AG04450 (cell line): Measurements from ENCODE around the gene GSE1. TPM values are rescaled to one million over a fixed set of nuclear protein-coding genes. Genes with fewer than 3 reads are reported as not detected.

ENCODE experiments used
- CTCF ChIA-PET: fragments of 300-600, 350-600 bp; formaldehyde crosslinking; extraction: SDS; loops from one replicate; lab custom pipeline; 2022; ENCODE audit warnings: antibody characterized with exemption, inconsistent platforms; lab: Charles Lee
- POLR2A ChIA-PET: fragments of 350-600 bp; formaldehyde crosslinking; extraction: SDS; loops from one replicate; lab custom pipeline; 2021; ENCODE audit warnings: antibody characterized with exemption, inconsistent platforms; lab: Yijun Ruan, JAX
- DNase-seq: peaks from one replicate; pipeline ENCODE4 v3.0.0-alpha.2; 2011; ENCODE audit warnings: low read depth, low spot score
- H3K27ac ChIP-seq: one replicate; pipeline ENCODE4 v1.5.1; 2012; ENCODE audit warnings: low read depth, low read length, control low read depth
- H3K27me3 ChIP-seq: one replicate; pipeline ENCODE4 v1.6.0; 2012; ENCODE audit warnings: low read length; ENCODE audit not compliant: control insufficient read depth, insufficient read depth
- H3K4me3 ChIP-seq: 2 replicates; pipeline ENCODE4 v1.5.1; 2011; ENCODE audit warnings: mild to moderate bottlenecking, low read depth, low read length, control low read depth
- H3K9me3 ChIP-seq: 2 replicates; pipeline ENCODE4 v1.5.1; 2012; ENCODE audit warnings: low read length; ENCODE audit not compliant: control insufficient read depth, insufficient read depth
- CTCF ChIP-seq: IDR thresholded peaks from 2 replicates; pipeline ENCODE4 v1.5.1; 2011; ENCODE audit warnings: low read depth, low read length, control low read depth, inconsistent platforms
- polyA plus RNA-seq: library from polyadenylated mRNA; depleted of rRNA; stranded (reverse); fragments of >200 nt; gene quantifications from 2 replicates; pipeline ENCODE4 v1.2.3, GENCODE V29; 2011

GSE1 gene
- polyA plus RNA-seq, 1 experiment = 18.2 TPM

GRCh38 chr16:85608515-85608885 lies 4.6 kb upstream of the GSE1 start:
- H3K27ac ChIP-seq = no peak overlapping the region
- no peaks in the 10 kb centered on the region; the same call in 1 of the 2 replicates for H3K9me3 ChIP-seq
- no peak for TF ChIP-seq CTCF
- H3K4me3 ChIP-seq = no peak overlapping the region
- no peak for DNase-seq
- ChIA-PET CTCF (no interaction called here), POLR2A (no interaction called here)
- no peaks in the 10 kb centered on the region for H3K27me3 ChIP-seq

GRCh38 chr16:85608887-85609286 lies 4.2 kb upstream of the GSE1 start:
- ChIA-PET POLR2A (no interaction called here), CTCF (interaction anchor here (1.2 to 2.9 kb wide), 8 partner anchors 35 to 356 kb away, joined by 5 to 20 read pairs (median 10); no protein-coding TSS in a partner anchor)
- TF ChIP-seq CTCF = no peak
- no peak for DNase-seq
- Histone ChIP-seq H3K9me3 (no peaks in the 10 kb centered on the region; the same call in 1 of the 2 replicates), H3K4me3 (no peak overlapping the region), H3K27me3 (no peaks in the 10 kb centered on the region), H3K27ac (no peak overlapping the region)

GRCh38 chr16:85609539-85609938 lies 3.6 kb upstream of the GSE1 start:
- POLR2A ChIA-PET = no interaction called here
- no peak for DNase-seq
- Histone ChIP-seq H3K4me3 (no peak overlapping the region), H3K9me3 (no peaks in the 10 kb centered on the region; the same call in 1 of the 2 replicates), H3K27me3 (no peaks in the 10 kb centered on the region), H3K27ac (no peak overlapping the region)
- CTCF ChIA-PET = interaction anchor here (0.6 to 2.9 kb wide), 15 partner anchors 27 to 495 kb away, joined by 3 to 20 read pairs (median 5); no protein-coding TSS in a partner anchor
- no peak for TF ChIP-seq CTCF

- H3K9me3 ChIP-seq = no peaks in the 10 kb centered on the region; the same call in 1 of the 2 replicates
- H3K27ac ChIP-seq = peak overlapping the region; percentile 52
- ChIA-PET POLR2A (no interaction called here), CTCF (interaction anchor here (0.6 to 2.9 kb wide), 17 partner anchors 28 to 495 kb away, joined by 3 to 20 read pairs (median 5); no protein-coding TSS in a partner anchor)
- no peaks in the 10 kb centered on the region for H3K27me3 ChIP-seq
- no peak overlapping the region for H3K4me3 ChIP-seq
- TF ChIP-seq CTCF = no peak
- DNase-seq = no peak
Measured at GRCh38 chr16:85610059-85610445, 3.1 kb upstream of the GSE1 start.

- no peaks in the 10 kb centered on the region; the same call in 1 of the 2 replicates for H3K9me3 ChIP-seq
- no peak overlapping the region; the same call in 1 of the 2 replicates for H3K4me3 ChIP-seq
- ChIA-PET POLR2A (no interaction called here), CTCF (interaction anchor here (0.6 to 2.9 kb wide), 15 partner anchors 9 to 496 kb away, joined by 3 to 20 read pairs (median 5); no protein-coding TSS in a partner anchor)
- no peaks in the 10 kb centered on the region for H3K27me3 ChIP-seq
- peak; percentile 45 for DNase-seq
- TF ChIP-seq CTCF = peak; percentile 90
- peak overlapping the region; percentile 52 for H3K27ac ChIP-seq
Measured at GRCh38 chr16:85610446-85611193, 2.5 kb upstream of the GSE1 start.
